Type B pancreatic cell (in vitro differentiated cells): ENCODE results near the gene ANXA5. TPM values are rescaled to one million over a fixed set of nuclear protein-coding genes. Genes with fewer than 3 reads are reported as not detected.

Source experiments
- DNase-seq: peaks from one replicate; pipeline ENCODE4 v3.0.0; 2021; ENCODE audit warnings: mixed read lengths; ENCODE audit not compliant: unreplicated experiment; ENCODE audit errors: extremely low spot score
- H3K27ac Mint-ChIP-seq: 2 replicates; pipeline ENCODE4 v1.8.0; 2021; ENCODE audit warnings: mild to moderate bottlenecking, mixed read lengths
- H3K27me3 Mint-ChIP-seq: 2 replicates; pipeline ENCODE4 v1.8.0; 2021; ENCODE audit warnings: mixed read lengths
- H3K36me3 Mint-ChIP-seq: 2 replicates; pipeline ENCODE4 v1.8.0; 2021; ENCODE audit warnings: mixed read lengths
- H3K4me1 Mint-ChIP-seq: one replicate; pipeline ENCODE4 v1.8.0; 2021; ENCODE audit warnings: mixed read lengths; ENCODE audit not compliant: unreplicated experiment
- H3K4me3 Mint-ChIP-seq: 2 replicates; pipeline ENCODE4 v1.8.0; 2021; ENCODE audit warnings: mild to moderate bottlenecking, mixed read lengths
- H3K9me3 Mint-ChIP-seq: 2 replicates; pipeline ENCODE4 v1.8.0; 2021; ENCODE audit warnings: mixed read lengths
- total RNA-seq: library from RNA; stranded (reverse); gene quantifications from 2 replicates; pipeline ENCODE4 v1.2.1, GENCODE V29; 2021; ENCODE audit warnings: low replicate concordance
- TF ChIP-seq, protein P1 (sequence below): fragments of 200-600 bp; sonication (generic); conservative IDR thresholded peaks from 2 replicates; pipeline ENCODE4 v1.5.0; 2021; ENCODE audit warnings: antibody characterized with exemption, mild to moderate bottlenecking

Gene ANXA5
- total RNA-seq, 1 donor from 2014 or later = 175 TPM

GRCh38 chr4:121711263-121712000 is 14.7 kb upstream of the ANXA5 start:
- Mint-ChIP-seq H3K4me3 (peak overlapping the region; percentile 76), H3K9me3 (no peaks in the 10 kb centered on the region), H3K4me1 (peaks cover 9% of the 10 kb centered on the region), H3K27me3 (no peaks in the 10 kb centered on the region), H3K27ac (peak overlapping the region; percentile 81), H3K36me3 (no peaks in the 10 kb centered on the region)
- TF ChIP-seq, protein P1, sequence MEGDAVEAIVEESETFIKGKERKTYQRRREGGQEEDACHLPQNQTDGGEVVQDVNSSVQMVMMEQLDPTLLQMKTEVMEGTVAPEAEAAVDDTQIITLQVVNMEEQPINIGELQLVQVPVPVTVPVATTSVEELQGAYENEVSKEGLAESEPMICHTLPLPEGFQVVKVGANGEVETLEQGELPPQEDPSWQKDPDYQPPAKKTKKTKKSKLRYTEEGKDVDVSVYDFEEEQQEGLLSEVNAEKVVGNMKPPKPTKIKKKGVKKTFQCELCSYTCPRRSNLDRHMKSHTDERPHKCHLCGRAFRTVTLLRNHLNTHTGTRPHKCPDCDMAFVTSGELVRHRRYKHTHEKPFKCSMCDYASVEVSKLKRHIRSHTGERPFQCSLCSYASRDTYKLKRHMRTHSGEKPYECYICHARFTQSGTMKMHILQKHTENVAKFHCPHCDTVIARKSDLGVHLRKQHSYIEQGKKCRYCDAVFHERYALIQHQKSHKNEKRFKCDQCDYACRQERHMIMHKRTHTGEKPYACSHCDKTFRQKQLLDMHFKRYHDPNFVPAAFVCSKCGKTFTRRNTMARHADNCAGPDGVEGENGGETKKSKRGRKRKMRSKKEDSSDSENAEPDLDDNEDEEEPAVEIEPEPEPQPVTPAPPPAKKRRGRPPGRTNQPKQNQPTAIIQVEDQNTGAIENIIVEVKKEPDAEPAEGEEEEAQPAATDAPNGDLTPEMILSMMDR = no peak
- DNase-seq = peak; percentile 75

GRCh38 chr4:121709766-121710405 is 13.1 kb upstream of the ANXA5 start:
- H3K27me3 Mint-ChIP-seq = no peaks in the 10 kb centered on the region
- TF ChIP-seq, protein P1 = no peak
- no peak overlapping the region for H3K27ac Mint-ChIP-seq
- no peak for DNase-seq
- H3K4me3 Mint-ChIP-seq = no peak overlapping the region
- peaks cover 9% of the 10 kb centered on the region for H3K4me1 Mint-ChIP-seq
- H3K9me3 Mint-ChIP-seq = no peaks in the 10 kb centered on the region
- no peaks in the 10 kb centered on the region for H3K36me3 Mint-ChIP-seq

- DNase-seq = no peak
- Mint-ChIP-seq H3K36me3 (no peaks in the 10 kb centered on the region), H3K9me3 (no peaks in the 10 kb centered on the region), H3K4me3 (no peak overlapping the region), H3K27me3 (no peaks in the 10 kb centered on the region), H3K27ac (no peak overlapping the region), H3K4me1 (peaks cover 9% of the 10 kb centered on the region)
- TF ChIP-seq, protein P1 = no peak
Measured at GRCh38 chr4:121707344-121707743, 10.6 kb upstream of the ANXA5 start.

- DNase-seq = no peak
- H3K27me3 Mint-ChIP-seq = no peaks in the 10 kb centered on the region
- TF ChIP-seq, protein P1 = no peak
- H3K9me3 Mint-ChIP-seq = no peaks in the 10 kb centered on the region
- no peak overlapping the region for H3K27ac Mint-ChIP-seq
- peaks cover 3% of the 10 kb centered on the region for H3K4me1 Mint-ChIP-seq
- H3K4me3 Mint-ChIP-seq = no peak overlapping the region
- no peaks in the 10 kb centered on the region for H3K36me3 Mint-ChIP-seq
Measured at GRCh38 chr4:121706595-121707021, 9.8 kb upstream of the ANXA5 start.

- DNase-seq = no peak
- no peaks in the 10 kb centered on the region for H3K9me3 Mint-ChIP-seq
- TF ChIP-seq, protein P1 = no peak
- no peak overlapping the region for H3K27ac Mint-ChIP-seq
- H3K27me3 Mint-ChIP-seq = peaks cover 3% of the 10 kb centered on the region
- no peak overlapping the region for H3K4me3 Mint-ChIP-seq
- H3K36me3 Mint-ChIP-seq = no peaks in the 10 kb centered on the region
- no peaks in the 10 kb centered on the region for H3K4me1 Mint-ChIP-seq
Measured at GRCh38 chr4:121705521-121705920, 8.7 kb upstream of the ANXA5 start.
